ENCODE data around the gene FAM184B. TPM values are rescaled to one million over a fixed set of nuclear protein-coding genes. Genes with fewer than 3 reads are reported as not detected.

FAM184B gene
- total and polyA plus RNA-seq, 2 experiments from 2014 or later, result not detected

GRCh38 chr4:17785858-17786257 is 4.4 kb upstream of the FAM184B start:
- no peak overlapping the region for H2AFZ ChIP-seq
- peaks cover 27% of the 10 kb centered on the region for H3K27me3 ChIP-seq
- no peaks in the 10 kb centered on the region for H3K9me2 ChIP-seq (replicated peaks; ENCODE audit: insufficient read depth)
- H3K4me1 ChIP-seq (ENCODE audit: insufficient read depth), result peaks cover 9% of the 10 kb centered on the region
- H3K36me3 ChIP-seq (replicated peaks; ENCODE audit: insufficient read depth, low read depth), result no peaks in the 10 kb centered on the region
- no peak overlapping the region for H3K4me2 ChIP-seq
- H3K79me2 ChIP-seq, result no peaks in the 10 kb centered on the region
- 77% methylated on average over 5 of the region's 5 CpGs for WGBS (ENCODE audit: low lambda C conversion rate, missing lambda C conversion rate)
- H3K27ac ChIP-seq, result no peak overlapping the region
- no peaks in the 10 kb centered on the region for H3K9me3 ChIP-seq (ENCODE audit: low read depth)
- no peak for DNase-seq (ENCODE audit: low spot score)
- TF ChIP-seq EZH2 (IDR thresholded peaks at IDR 0.05; ENCODE audit: borderline replicate concordance), result no peak
- TF ChIP-seq CTCF (IDR thresholded peaks at IDR 0.05; ENCODE audit: poor library complexity), result no peak
- no peak for TF ChIP-seq EZH2phosphoT487 (IDR thresholded peaks at IDR 0.05; ENCODE audit: low read depth, severe bottlenecking, unreplicated experiment)
- H4K20me1 ChIP-seq (ENCODE audit: insufficient read depth, poor library complexity, severe bottlenecking), result no peaks in the 10 kb centered on the region
- H3K4me3 ChIP-seq, result no peak overlapping the region

- Histone ChIP-seq H3K4me3 (peak overlapping the region; percentile 49), H4K20me1 (ENCODE audit: insufficient read depth, poor library complexity, severe bottlenecking) (no peaks in the 10 kb centered on the region), H3K79me2 (no peaks in the 10 kb centered on the region), H3K27me3 (peaks cover 57% of the 10 kb centered on the region), H3K9me3 (ENCODE audit: low read depth) (no peaks in the 10 kb centered on the region), H3K4me2 (peak overlapping the region; percentile 98), H3K4me1 (ENCODE audit: insufficient read depth) (peaks cover 13% of the 10 kb centered on the region), H3K9me2 (replicated peaks; ENCODE audit: insufficient read depth) (no peaks in the 10 kb centered on the region), H2AFZ (peak overlapping the region; percentile 45), H3K36me3 (replicated peaks; ENCODE audit: insufficient read depth, low read depth) (no peaks in the 10 kb centered on the region), H3K27ac (no peak overlapping the region)
- peak; percentile 17 for DNase-seq (ENCODE audit: low spot score)
- TF ChIP-seq EZH2 (IDR thresholded peaks at IDR 0.05; ENCODE audit: borderline replicate concordance), result no peak
- no peak for TF ChIP-seq EZH2phosphoT487 (IDR thresholded peaks at IDR 0.05; ENCODE audit: low read depth, severe bottlenecking, unreplicated experiment)
- no peak for TF ChIP-seq CTCF (IDR thresholded peaks at IDR 0.05; ENCODE audit: poor library complexity)
- 20% methylated on average over 31 of the region's 31 CpGs for WGBS (ENCODE audit: low lambda C conversion rate, missing lambda C conversion rate)
Measured at GRCh38 chr4:17780501-17781299, 721 bp downstream of the FAM184B start.

- no peak overlapping the region for H3K27ac ChIP-seq
- no peak for DNase-seq (ENCODE audit: low spot score)
- H3K4me3 ChIP-seq, result no peak overlapping the region
- no peaks in the 10 kb centered on the region for H4K20me1 ChIP-seq (ENCODE audit: insufficient read depth, poor library complexity, severe bottlenecking)
- H3K36me3 ChIP-seq (replicated peaks; ENCODE audit: insufficient read depth, low read depth), result no peaks in the 10 kb centered on the region
- no peak overlapping the region for H2AFZ ChIP-seq
- no peak for TF ChIP-seq EZH2 (IDR thresholded peaks at IDR 0.05; ENCODE audit: borderline replicate concordance)
- TF ChIP-seq EZH2phosphoT487 (IDR thresholded peaks at IDR 0.05; ENCODE audit: low read depth, severe bottlenecking, unreplicated experiment), result no peak
- no peak for TF ChIP-seq CTCF (IDR thresholded peaks at IDR 0.05; ENCODE audit: poor library complexity)
- peaks cover 13% of the 10 kb centered on the region for H3K4me1 ChIP-seq (ENCODE audit: insufficient read depth)
- H3K27me3 ChIP-seq, result peaks cover 55% of the 10 kb centered on the region
- no peaks in the 10 kb centered on the region for H3K79me2 ChIP-seq
- H3K9me3 ChIP-seq (ENCODE audit: low read depth), result no peaks in the 10 kb centered on the region
- no peak overlapping the region for H3K4me2 ChIP-seq
- 95% methylated on average over 3 of the region's 3 CpGs for WGBS (ENCODE audit: low lambda C conversion rate, missing lambda C conversion rate)
- H3K9me2 ChIP-seq (replicated peaks; ENCODE audit: insufficient read depth), result no peaks in the 10 kb centered on the region
Measured at GRCh38 chr4:17778431-17778830, 3.0 kb downstream of the FAM184B start.
